Epidermal melanocyte (primary cell): ENCODE measurements around the gene PRRT1B.

Source experiments
- DNase-seq: peaks from one replicate; pipeline ENCODE4 v3.0.0; 2011; ENCODE audit warnings: low spot score; ENCODE audit not compliant: insufficient read length

Gene PRRT1B

DNA sequence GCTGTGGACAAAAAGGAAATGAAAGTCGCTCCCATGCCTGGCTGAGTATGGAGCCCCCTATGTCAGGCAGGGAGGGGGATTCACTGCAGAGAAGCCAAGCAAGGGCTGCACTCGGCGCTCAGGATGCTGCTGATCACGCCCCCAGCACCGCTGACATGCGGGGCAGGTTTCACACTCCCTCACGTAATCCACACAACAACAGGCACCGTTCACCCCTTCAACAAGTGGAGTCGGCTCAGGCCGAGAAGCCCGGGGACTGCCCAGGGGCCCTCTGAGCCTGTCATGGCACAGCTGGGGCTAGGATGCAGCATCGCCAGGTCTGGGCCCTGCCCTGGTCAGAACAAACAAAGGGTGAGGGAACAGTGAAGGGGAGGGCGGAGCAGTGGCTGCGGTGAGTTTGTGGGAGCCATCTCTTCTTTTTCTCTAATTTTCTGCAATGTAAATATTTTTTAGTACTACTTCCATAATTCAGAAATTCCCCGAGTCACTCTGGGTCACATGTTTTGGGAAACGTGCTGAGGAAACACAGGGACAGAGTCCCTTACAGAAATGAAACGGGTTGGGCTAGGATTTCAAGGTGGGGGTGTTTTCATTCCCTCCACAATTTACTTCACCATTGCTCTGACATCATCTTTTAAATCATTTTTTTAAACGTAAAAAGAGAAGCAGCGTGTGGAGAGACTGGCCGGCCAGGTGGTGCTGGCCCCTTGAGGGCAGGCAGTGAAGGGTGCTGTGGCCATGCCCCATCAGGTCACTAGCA is 49.8 kb downstream of the PRRT1B start:
- DNase-seq: no peak

- DNase-seq: no peak
Observed at GRCh38 chr9:131595696-131596429, 50.5 kb downstream of the PRRT1B start.

GRCh38 chr9:131596430-131596743 is 51.1 kb downstream of the PRRT1B start:
- DNase-seq: no peak

DNA sequence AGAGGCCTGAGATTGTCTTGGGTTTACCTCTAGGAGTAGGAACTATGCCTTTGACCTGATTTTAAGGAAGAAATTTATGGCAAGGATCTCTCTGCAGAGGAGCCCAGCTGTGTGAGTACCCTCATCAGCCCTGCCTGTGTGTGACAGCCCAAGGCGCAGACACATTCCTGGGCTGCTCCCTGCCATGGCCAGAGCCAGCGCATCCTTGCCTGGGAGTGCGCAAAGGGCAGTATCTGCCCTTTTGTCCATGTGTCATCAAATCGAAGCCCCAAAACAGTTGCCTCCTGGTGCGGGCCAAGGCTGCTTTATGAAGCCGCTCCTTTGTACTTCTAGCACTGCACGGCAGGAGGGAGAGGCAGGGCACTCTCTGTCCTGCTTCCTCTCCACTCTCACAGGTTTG is 51.9 kb downstream of the PRRT1B start:
- no peak for DNase-seq

- DNase-seq: no peak
Observed at GRCh38 chr9:131598121-131598520, 52.8 kb downstream of the PRRT1B start.

- DNase-seq: no peak
Observed at GRCh38 chr9:131601683-131602181, 56.4 kb downstream of the PRRT1B start.

GRCh38 chr9:131603199-131603598 is 57.9 kb downstream of the PRRT1B start:
- DNase-seq: no peak

DNA sequence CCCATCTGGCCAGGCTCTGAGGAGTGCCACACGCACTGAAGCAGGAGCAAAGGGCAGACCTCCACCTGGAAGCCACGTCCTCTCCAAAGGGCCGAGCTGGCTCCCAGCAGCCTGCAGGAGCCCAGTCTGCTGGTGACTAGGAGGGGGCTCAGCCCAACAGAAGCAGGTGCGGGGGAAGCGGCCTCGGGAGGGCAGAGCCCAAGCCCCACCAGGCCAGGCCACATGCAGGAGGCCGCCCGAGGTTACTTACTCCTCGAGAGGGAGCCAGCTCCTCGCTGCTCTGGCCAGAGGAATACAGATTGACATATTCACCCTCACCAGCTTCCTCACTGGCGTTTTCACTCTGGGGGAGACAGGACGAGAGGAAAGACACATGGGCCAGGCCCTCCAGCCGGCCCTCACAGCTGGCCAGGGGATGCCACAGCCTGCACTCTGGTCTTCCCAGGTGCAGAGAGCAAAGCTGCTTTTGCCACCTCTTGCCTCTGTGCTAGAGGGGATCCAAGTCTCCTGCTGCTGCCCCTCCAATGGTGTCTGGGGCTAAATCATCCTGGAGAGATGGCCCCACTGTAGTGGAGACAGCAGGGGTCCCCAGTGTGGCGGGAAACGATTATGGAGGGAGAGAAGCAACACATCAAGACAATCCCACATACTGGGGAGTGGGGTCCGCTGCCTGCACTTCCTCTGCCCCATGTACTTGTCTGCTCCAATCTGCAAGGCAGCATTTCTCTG is 58.6 kb downstream of the PRRT1B start:
- DNase-seq: no peak

DNA sequence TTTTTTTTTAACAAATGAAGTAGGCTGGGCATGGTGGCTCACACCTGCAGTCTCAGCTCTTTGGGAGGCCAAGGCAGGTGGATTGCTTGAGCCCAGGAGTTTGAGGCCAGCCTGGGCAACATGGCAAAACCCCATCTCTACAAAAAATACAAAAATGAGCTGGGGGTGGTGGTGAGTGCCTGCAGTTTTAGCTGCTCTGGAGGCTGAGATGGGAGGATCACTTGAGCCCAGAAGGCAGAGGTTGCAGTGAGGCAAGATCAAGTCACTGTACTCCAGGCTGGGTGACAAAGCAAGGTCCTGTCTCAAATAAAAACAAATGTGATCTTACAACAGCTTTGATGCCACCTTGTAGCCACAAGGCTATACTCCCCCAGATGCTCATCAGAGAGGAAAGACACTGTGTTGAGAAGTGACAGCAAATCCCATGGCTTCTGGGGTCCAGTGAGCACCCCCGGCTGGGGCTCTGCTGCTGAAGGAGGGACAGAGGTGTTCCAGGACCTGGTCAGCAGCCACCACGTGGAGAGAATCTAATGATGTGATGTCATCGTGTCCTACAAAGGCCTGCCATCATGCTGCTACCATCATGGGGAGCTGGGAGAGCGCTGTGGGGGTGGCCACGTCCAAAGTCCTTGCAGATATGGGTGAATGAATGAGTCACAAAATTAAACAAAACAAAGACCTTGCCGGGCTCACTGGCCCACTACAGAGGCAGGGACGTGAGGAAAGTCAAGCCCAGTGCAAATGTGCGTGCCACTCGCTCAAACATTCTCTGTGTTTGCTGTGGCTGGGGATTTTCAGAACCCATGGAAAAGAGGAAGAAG is 60.7 kb downstream of the PRRT1B start:
- DNase-seq: no peak

DNA sequence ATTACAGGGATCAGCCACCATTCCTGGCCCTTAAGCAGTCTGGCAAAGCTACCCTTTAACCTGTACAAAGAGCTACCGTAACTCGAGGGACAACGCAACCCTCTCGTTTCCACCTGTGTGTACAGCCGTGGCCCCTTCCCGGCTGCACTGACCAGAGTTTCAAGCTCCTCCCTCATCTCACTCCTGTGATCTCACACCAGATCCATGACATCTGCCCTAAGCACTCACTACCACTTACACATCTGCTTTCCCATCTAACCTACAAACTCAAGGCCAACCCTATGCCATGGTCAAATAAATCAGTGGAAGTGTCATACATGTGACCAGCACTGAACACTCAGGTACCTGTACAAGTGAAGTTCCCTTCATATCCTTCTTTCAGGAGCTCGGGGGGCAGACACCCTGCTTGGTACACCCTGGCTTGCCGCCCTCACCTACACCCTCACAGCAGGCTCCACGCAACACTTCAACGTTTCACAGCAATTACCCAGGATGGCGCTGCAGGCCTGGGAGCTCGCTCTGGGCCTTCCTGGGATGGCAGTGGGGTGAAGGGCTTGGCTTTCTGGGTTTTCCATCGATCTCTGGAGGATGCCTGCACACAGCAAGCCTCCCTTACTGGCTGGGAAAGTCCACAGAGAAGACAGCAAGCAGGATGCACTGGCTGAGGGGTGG is 61.7 kb downstream of the PRRT1B start:
- no peak for DNase-seq

DNA sequence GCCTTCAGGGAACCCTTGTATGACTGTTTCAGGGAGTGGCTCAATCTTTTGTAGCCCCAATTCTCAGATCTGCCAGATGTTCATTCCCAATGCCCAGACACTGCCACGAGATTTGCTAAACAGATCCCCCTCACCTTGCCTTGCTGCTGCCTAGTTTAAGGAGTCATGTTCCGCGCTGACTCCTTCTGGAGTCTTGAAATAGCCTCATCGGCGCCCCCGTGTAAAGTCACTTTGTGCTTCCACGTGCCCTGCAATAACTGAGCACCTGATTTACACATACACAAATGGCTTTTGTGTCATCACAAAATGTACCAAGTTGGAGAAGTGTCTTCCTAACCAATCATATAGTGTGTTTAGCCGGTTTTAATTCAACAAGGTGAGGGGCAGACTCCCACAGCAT is 62.3 kb downstream of the PRRT1B start:
- DNase-seq: no peak

GRCh38 chr9:131608493-131609037 is 63.2 kb downstream of the PRRT1B start:
- DNase-seq: peak; percentile 90
